ENCODE data around the gene DNAI1. TPM values are rescaled to one million over a fixed set of nuclear protein-coding genes. Genes with fewer than 3 reads are reported as not detected.
"Not testable (repeated sequence)": the region's sequence is repeated elsewhere in the genome, so short reads cannot be mapped to it uniquely, and the experiment has no call there.

Gene DNAI1
- polyA plus RNA-seq (ENCODE audit: insufficient read length in 4 of 4) = 1 to 10 TPM; 1.9 to 2.2 (median 1.9) TPM

DNA sequence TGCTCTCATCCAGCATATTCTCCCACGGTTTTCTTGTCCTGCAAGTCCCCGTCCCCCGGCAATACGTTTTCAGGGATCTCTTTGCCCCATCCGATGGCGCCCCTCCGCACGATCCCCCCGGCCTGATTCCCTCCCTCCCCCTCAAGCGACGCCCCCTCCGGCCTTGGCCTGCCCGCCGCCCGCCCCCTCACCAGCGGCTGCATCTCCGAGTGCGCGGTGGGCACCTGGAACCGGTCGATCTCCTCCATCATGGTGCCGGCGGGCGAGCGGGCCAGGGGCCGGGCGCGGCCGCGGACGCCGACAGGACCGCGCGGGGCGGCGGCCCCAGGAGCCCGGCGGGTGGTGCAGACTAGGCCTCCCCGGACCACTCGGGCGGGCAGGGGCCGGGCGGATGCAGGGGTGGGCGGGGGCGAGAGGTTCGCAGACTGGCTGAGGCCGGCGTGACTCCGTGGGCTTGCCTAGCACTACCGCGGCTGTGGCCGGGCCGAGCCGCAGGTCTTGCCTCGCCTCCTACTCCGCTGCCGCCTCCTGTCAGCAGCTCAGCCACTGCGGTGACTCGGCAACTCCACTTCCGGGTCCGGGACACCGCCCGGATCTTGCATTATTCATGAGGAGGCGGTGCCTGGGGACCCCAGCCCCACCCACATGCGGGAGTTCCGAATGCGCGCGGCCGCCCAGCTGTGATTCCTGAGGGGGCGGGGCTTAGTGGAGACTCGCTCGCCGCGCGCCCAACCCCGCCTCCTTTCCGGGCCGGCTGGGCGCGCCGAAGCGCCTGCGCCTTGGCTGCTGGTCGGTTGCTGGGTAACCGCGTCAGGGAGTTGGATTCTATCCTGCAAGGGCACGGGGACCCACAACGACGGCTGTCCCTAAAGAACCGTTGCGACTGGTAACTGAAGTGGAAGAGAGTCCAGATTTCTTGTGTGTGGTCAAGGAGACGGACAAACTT is at the start of gene DNAI1, which contains the start of gene FAM219A:
Gene DNAI1, plus strand, starts transcription at position 793 of the 946 bp plus-strand sequence. CDS start 201 bp downstream, outside the sequence.
Gene FAM219A, minus strand, starts transcription at position 558 of the 946 bp plus-strand sequence. Its CDS starts 307 bp downstream, at position 251.
- peak; percentile 97 to 98 (median 97) for DNase-seq (ENCODE audit: low read depth in 4 of 4, low spot score in 3 of 4)

DNA sequence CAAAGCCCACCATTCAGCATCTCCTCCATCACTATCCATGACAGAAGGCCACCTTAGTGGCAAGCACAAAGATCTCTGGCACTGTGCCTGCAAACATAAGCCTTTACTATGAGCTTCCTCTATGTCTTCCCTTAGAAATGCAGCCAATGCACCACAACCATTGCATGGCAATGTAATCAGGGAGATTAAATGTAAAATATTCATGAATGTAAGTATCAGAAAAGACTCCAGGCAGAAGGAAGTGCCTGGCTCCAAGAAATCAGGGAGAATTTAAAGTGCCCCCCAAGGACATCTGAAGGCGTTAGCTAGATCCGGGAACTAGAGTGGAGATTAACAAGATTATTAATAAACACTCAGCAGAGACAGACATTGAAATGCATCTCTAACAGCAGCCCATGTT is 49.5 kb upstream of the DNAI1 start:
- DNase-seq (ENCODE audit: low read depth in 4 of 4, low spot score in 3 of 4) = no peak

- no peak for DNase-seq (ENCODE audit: low read depth in 4 of 4, low spot score in 3 of 4)
Measured at GRCh38 chr9:34412336-34412735, 46.3 kb upstream of the DNAI1 start.

- DNase-seq (ENCODE audit: low read depth in 4 of 4, low spot score in 3 of 4) = peak; percentile 57 to 72 (median 60)
Measured at GRCh38 chr9:34413231-34413852, 45.3 kb upstream of the DNAI1 start.

DNA sequence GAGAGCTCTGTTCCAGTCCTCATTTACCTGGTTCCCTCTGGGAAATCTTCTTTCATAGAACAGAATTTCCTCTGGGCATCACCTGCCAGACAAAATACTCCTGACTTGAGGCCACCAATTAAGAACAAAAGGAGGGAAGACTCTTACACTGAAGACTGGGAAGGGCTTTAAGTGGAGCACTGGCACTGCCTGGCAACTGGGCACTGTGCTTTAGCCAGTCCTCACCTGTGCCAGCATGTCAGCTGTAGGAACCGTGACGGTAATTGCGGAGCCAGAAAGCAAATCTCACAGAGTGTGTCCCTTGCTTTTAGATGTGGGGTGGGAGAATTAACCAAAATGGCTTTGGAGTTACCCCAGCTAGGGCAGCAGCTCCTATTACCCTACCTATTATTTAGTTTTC is 40.9 kb upstream of the DNAI1 start:
- DNase-seq (ENCODE audit: low read depth in 4 of 4, low spot score in 3 of 4) = no peak

- no peak for DNase-seq (ENCODE audit: low read depth in 4 of 4, low spot score in 3 of 4)
Measured at GRCh38 chr9:34419716-34420504, 38.7 kb upstream of the DNAI1 start.

GRCh38 chr9:34426347-34427074 is 32.1 kb upstream of the DNAI1 start:
- DNase-seq (ENCODE audit: low read depth in 4 of 4, low spot score in 3 of 4) = no peak

DNA sequence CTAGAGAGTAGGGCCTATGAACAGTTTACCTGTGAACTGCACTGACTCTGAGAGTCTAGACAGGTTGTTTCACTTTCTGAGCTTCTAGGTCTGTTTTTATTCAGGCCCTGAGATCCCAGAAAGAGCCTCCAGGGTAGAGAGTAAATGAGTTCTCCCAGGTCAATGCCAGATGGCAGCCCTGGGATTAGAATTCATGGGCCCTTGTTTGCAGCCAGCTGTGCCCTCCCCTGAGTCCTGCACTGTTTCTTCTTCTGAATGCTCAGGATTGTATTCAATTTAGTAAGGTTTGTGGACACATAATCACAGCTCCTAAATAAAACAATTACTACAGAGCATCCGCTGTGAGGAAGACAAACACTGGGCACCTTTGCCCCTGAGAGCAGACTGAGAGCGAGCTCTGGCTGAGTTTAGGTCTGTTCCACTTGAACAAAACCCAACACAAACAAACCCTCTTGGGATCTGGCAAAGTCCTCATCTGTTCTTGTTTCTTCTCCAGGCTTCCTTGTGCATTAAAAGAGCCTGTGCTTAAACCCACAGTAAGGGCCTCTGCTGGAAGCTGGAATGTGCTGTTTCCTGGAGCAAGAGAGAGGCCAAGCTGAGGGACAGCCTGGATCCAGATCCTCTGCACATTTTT is 30.2 kb upstream of the DNAI1 start:
- DNase-seq (ENCODE audit: low read depth in 4 of 4, low spot score in 3 of 4) = no peak

DNA sequence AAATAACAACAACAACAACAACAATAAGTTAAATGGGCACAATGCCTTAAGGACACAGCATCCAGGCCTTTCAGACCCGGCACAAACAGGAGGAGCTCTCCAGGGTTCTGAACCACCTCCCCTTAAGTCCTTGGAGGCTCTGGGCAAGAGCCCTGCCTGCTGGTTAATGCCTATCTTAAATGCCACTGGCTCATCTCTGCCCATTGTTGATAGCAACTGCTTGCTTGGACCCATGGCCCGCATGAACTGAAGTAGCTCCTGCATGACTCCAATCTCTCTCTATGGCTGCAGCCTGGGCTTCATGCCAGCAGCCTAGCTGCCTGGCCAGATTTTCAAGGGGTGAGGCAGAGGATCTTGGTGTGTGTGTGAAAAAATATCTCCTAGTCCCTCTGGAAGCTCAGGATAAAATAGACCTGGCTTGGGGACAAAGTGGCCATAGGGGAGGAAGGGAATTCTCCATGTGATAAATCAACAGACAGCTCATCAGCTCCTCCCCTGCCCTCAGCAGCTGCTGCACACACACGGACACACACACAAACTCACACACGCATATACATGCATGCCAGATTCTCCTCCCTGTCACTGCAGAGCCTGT is 27.7 kb upstream of the DNAI1 start:
- DNase-seq (ENCODE audit: low read depth in 4 of 4, low spot score in 3 of 4) = peak; percentile 57 to 70 (median 62)

GRCh38 chr9:34431667-34432066 is 26.9 kb upstream of the DNAI1 start:
- no peak for DNase-seq (ENCODE audit: low read depth in 4 of 4, low spot score in 3 of 4)

DNA sequence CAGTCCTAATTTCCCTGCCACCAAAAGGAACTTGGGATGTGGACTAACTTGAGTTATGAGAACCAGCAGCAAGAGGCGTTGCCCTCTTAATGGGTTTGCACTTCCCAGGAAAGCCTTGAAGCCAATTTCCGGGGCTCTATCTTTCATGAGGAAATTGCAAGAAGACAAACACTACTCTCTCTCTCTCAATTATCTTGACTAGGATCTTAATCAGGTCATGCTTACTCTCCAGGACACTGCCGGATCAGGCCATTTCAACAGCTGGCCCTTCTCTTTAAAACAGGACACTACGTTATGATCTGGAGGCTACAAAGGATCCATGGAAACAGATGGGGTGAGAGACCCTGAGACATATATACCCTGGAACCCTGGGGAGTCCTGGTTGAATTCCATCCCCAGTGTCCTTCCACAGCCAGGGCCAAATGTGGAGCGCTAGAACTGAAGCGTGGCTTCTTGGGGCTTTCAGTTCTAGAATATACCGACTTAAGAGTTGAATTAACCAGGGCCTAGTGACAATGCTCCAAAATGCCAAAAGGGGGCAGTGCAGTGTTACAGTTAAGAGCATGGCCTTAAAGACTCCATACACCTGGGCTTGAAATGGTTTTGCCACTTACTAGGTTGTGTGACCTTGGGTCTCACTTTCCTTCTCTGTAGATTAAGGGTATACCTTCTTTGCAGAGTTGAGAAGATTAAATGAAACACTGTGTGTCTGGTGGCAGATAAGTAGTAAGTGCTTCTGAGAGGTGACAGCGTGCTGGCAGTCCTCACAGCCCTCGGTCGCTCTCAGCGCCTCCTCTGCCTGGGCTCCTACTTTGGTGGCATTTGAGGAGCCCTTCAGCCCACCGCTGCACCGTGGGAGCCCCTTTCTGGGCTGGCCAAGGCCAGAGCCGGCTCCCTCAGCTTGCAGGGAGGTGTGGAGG is 21.3 kb upstream of the DNAI1 start:
- peak; percentile 57 to 71 (median 65) for DNase-seq (ENCODE audit: low read depth in 4 of 4, low spot score in 3 of 4)

DNA sequence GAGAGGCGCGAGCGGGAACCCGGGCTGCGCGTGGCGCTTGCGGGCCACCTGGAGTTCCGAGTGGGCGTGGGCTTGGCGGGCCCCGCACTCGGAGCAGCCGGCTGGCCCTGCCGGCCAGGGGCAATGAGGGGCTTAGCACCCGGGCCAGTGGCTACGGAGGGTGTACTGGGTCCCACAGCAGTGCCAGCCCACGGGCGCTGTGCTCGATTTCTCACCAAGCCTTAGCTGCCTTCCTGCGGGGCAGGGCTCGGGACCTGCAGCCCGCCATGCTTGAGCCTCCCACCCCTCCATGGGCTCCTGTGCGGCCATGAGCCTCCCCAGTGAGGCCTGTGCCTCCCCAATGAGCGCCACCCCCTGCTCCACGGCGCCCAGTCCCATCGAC is 20.7 kb upstream of the DNAI1 start:
- not testable (repeated sequence) for DNase-seq (ENCODE audit: low read depth in 4 of 4, low spot score in 3 of 4)

DNA sequence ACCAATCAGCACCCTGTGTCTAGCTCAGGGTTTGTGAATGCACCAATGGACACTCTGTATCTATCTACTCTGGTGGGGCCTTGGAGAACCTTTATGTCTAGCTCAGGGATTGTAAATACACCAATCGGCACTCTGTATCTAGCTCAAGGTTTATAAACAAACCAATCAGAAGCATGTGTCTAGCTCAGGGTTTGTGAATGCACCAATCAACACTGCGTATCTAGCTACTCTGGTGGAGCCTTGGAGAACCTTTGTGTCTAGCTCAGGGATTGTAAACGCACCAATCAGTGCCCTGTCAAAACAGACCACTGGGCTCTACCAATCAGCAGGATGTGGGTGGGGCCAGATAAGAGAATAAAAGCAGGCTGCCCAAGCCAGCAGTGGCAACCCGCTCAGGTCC is 20.1 kb upstream of the DNAI1 start:
- not testable (repeated sequence) for DNase-seq (ENCODE audit: low read depth in 4 of 4, low spot score in 3 of 4)

DNA sequence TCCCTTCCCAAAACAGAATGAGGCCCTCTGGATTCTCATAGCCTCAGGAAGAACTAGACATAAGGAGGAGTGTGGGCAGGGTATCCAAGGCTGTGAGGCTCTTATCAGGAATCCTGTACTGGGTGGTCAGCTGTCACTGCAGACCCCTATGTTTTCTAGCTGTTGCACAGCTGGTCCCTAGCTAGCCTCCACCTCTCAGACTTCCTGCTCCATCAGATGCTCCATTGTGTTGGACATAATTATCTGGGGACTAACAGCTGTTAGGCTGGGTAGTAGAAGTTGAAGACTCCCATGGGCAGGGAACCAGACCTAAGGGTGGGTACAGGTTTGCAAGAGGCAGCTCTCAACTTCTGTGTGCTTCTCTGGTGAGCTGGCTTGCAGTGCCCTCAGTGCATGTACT is 18.6 kb upstream of the DNAI1 start:
- DNase-seq (ENCODE audit: low read depth in 4 of 4, low spot score in 3 of 4) = no peak

GRCh38 chr9:34442770-34443169 is 15.8 kb upstream of the DNAI1 start:
- no peak for DNase-seq (ENCODE audit: low read depth in 4 of 4, low spot score in 3 of 4)

DNA sequence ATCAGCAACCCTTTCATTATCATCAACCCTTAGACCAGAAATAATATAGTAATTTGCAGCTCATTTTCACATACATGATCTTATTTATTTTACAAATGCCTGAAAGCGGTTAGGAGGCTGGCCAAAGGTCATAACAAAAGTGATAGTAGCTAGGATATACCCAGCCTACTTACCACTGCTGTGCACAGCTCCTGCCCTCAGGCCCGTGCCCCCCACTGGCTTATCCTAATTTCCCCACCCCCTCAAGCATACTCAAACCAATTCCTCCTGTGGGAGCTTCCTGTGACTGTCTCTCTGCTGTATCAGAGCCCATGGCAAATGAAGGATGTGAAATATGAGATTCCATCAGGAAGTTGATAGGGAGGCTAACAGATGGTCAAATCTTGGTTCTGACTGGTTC is 15.1 kb upstream of the DNAI1 start:
- no peak for DNase-seq (ENCODE audit: low read depth in 4 of 4, low spot score in 3 of 4)

GRCh38 chr9:34443976-34444375 is 14.6 kb upstream of the DNAI1 start:
- no peak for DNase-seq (ENCODE audit: low read depth in 4 of 4, low spot score in 3 of 4)

DNA sequence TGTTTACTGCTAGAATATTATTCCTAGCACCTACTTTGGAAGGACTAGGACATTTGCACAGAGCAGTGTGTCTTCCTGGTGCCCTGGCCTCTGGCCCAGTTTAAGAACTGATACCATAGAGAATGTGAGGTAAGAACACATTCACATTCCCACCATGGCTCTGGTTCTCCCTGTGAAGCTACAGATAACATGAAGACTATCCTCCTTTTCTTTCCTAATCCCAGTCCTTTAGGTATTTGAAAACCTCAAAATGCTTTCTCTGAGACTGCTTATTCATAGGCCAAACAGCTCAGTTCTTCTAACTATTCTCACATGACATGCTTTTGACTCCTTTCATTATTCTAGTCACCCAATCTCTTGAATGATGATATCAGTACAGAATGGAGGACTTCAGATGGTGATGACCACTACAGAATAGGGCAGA is 12.1 kb upstream of the DNAI1 start:
- no peak for DNase-seq (ENCODE audit: low read depth in 4 of 4, low spot score in 3 of 4)
